Measurements from ENCODE around the gene GFER.

The GFER gene

DNA sequence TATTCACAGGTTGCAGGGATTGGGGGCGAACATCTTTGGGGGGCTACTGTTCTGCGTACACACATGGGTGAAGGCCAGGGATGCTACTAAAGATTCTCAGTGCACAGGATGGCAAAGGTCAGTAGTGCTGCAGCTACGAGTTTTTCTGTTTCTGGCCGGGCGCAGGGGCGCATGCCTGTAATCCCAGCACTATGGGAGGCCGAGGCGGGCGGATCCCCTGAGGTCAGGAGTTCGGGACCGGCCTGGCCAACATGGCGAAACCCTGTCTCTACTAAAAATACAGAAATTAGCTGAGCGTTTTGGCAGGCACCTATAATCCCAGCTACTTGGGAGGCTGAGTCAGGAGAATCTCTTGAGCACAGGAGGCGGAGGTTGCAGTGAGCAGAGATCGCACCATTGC, 29.5 kb downstream of the GFER start:
- DNase-seq (ENCODE audit: insufficient read length, low spot score) (no peak), FAIRE-seq (no peak)
- TF ChIP-seq POLR2AphosphoS5 (IDR thresholded peaks at IDR 0.05; ENCODE audit: low read depth, low read length), result no peak
- no peak for TF ChIP-seq POU2F2 (IDR thresholded peaks at IDR 0.05; ENCODE audit: low read depth, low read length)
- TF ChIP-seq SPI1 (IDR thresholded peaks at IDR 0.05; ENCODE audit: low read depth, low read length), result no peak
- TF ChIP-seq PAX5 (IDR thresholded peaks at IDR 0.05; ENCODE audit: insufficient read depth, low read length, severe bottlenecking), result no peak
- TF ChIP-seq TAF1 (IDR thresholded peaks at IDR 0.05; ENCODE audit: low read depth, low read length), result no peak
- TF ChIP-seq POLR2A (IDR thresholded peaks at IDR 0.05; ENCODE audit: low read depth, low read length), result no peak

DNA sequence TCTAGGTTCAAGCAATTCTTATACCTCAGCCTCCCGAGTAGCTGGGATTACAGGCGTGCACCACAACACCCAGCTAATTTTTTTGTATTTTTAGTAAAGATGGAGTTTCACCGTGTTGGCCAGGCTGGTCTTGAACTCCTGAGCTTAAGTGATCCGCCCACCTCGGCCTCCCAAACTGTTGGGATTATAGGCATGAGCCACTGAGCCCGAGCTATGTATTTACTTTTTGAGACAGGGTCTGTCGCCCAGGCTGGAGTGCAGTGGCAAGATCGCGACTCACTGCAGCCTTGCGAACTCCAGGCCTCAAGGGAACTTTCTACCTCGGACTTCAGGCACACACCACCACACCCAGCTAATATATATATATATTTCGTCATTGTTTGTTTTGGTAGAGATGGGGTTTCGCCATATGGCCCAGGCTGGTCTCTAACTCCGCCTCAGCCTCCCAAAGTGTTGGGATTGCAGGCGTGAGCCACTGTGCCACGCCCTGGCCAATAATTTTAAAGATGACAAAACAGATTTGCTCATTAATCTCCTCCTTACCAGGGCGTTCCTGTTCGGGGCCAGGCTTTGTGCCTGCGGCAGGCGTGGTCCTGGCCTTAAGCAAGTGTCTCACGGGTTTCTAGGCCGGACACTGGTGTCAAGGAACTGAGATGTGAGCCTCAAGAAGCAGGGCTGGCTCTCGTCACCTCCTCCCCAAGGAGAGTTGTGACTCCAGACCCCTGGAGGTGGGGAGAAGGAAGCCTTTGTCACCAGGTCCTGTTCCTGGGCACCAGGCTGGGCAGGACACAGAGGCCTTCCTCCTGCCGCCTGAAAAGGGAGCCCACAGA, 31.3 kb downstream of the GFER start:
- no peak for DNase-seq (ENCODE audit: insufficient read length, low spot score)
- no peak for FAIRE-seq
- TF ChIP-seq POLR2AphosphoS5 (IDR thresholded peaks at IDR 0.05; ENCODE audit: low read depth, low read length), result no peak
- TF ChIP-seq SPI1 (IDR thresholded peaks at IDR 0.05; ENCODE audit: low read depth, low read length), result no peak
- TF ChIP-seq PAX5 (IDR thresholded peaks at IDR 0.05; ENCODE audit: insufficient read depth, low read length, severe bottlenecking), result no peak
- TF ChIP-seq POU2F2 (IDR thresholded peaks at IDR 0.05; ENCODE audit: low read depth, low read length), result no peak
- TF ChIP-seq POLR2A (IDR thresholded peaks at IDR 0.05; ENCODE audit: low read depth, low read length), result no peak
- TF ChIP-seq TAF1 (IDR thresholded peaks at IDR 0.05; ENCODE audit: low read depth, low read length), result no peak

GRCh38 chr16:2015947-2016208, 31.9 kb downstream of the GFER start:
- TF ChIP-seq POLR2AphosphoS5 (IDR thresholded peaks at IDR 0.05; ENCODE audit: low read depth, low read length), result no peak
- no peak for TF ChIP-seq PAX5 (IDR thresholded peaks at IDR 0.05; ENCODE audit: insufficient read depth, low read length, severe bottlenecking)
- TF ChIP-seq POU2F2 (IDR thresholded peaks at IDR 0.05; ENCODE audit: low read depth, low read length), result no peak
- TF ChIP-seq TAF1 (IDR thresholded peaks at IDR 0.05; ENCODE audit: low read depth, low read length), result no peak
- no peak for TF ChIP-seq POLR2A (IDR thresholded peaks at IDR 0.05; ENCODE audit: low read depth, low read length)
- no peak for TF ChIP-seq SPI1 (IDR thresholded peaks at IDR 0.05; ENCODE audit: low read depth, low read length)
- no peak for FAIRE-seq

GRCh38 chr16:2016407-2016922, 32.5 kb downstream of the GFER start:
- FAIRE-seq, result no peak
- DNase-seq (ENCODE audit: insufficient read length, low spot score), result no peak
- no peak for TF ChIP-seq TAF1 (IDR thresholded peaks at IDR 0.05; ENCODE audit: low read depth, low read length)
- no peak for TF ChIP-seq POU2F2 (IDR thresholded peaks at IDR 0.05; ENCODE audit: low read depth, low read length)
- no peak for TF ChIP-seq POLR2A (IDR thresholded peaks at IDR 0.05; ENCODE audit: low read depth, low read length)
- TF ChIP-seq PAX5 (IDR thresholded peaks at IDR 0.05; ENCODE audit: insufficient read depth, low read length, severe bottlenecking), result no peak
- TF ChIP-seq SPI1 (IDR thresholded peaks at IDR 0.05; ENCODE audit: low read depth, low read length), result no peak
- no peak for TF ChIP-seq POLR2AphosphoS5 (IDR thresholded peaks at IDR 0.05; ENCODE audit: low read depth, low read length)

More at GRCh38 chr16:2015947-2016208, 31.9 kb downstream of the GFER start:
- no peak for DNase-seq (ENCODE audit: insufficient read length, low spot score)

- no peak for FAIRE-seq
Measured at GRCh38 chr16:2019518-2019920, 35.5 kb downstream of the GFER start, which contains the start of gene NPW. TSS of gene NPW (plus strand) at chr16:2019785.

GRCh38 chr16:2019921-2020831, 36.2 kb downstream of the GFER start:
- no peak for DNase-seq (ENCODE audit: insufficient read length, low spot score)
- no peak for FAIRE-seq
- no peak for TF ChIP-seq POLR2AphosphoS5 (IDR thresholded peaks at IDR 0.05; ENCODE audit: low read depth, low read length)

More at GRCh38 chr16:2019518-2019920, 35.5 kb downstream of the GFER start, which contains the start of gene NPW:
- TF ChIP-seq SPI1 (IDR thresholded peaks at IDR 0.05; ENCODE audit: low read depth, low read length), result no peak
- no peak for TF ChIP-seq PAX5 (IDR thresholded peaks at IDR 0.05; ENCODE audit: insufficient read depth, low read length, severe bottlenecking)
- no peak for TF ChIP-seq POLR2AphosphoS5 (IDR thresholded peaks at IDR 0.05; ENCODE audit: low read depth, low read length)
- no peak for TF ChIP-seq POLR2A (IDR thresholded peaks at IDR 0.05; ENCODE audit: low read depth, low read length)
- no peak for TF ChIP-seq TAF1 (IDR thresholded peaks at IDR 0.05; ENCODE audit: low read depth, low read length)
- TF ChIP-seq POU2F2 (IDR thresholded peaks at IDR 0.05; ENCODE audit: low read depth, low read length), result no peak
- no peak for DNase-seq (ENCODE audit: insufficient read length, low spot score)

DNA sequence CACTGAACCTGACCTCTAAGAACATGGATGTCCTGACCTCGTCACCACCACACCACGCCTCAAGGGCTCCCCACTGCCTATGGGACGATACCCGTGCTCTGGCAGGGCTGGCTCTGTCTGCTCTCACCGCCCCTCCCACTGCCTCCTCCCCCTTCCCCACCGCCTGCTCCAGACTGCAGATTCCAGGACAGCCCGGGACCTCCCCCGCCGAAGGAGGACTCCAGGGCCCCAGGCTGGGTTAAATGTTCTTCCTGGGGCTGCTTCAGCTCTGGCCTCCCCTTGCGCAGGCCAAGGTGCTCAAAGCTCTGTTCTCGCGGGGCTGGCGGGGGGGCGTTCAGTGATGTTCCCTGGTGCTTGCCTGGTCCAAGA, 38.7 kb downstream of the GFER start:
- FAIRE-seq (no peak), DNase-seq (ENCODE audit: insufficient read length, low spot score) (no peak)
- TF ChIP-seq POLR2AphosphoS5 (IDR thresholded peaks at IDR 0.05; ENCODE audit: low read depth, low read length), result no peak
- no peak for TF ChIP-seq POU2F2 (IDR thresholded peaks at IDR 0.05; ENCODE audit: low read depth, low read length)
- TF ChIP-seq TAF1 (IDR thresholded peaks at IDR 0.05; ENCODE audit: low read depth, low read length), result no peak
- TF ChIP-seq POLR2A (IDR thresholded peaks at IDR 0.05; ENCODE audit: low read depth, low read length), result no peak
- no peak for TF ChIP-seq SPI1 (IDR thresholded peaks at IDR 0.05; ENCODE audit: low read depth, low read length)
- TF ChIP-seq PAX5 (IDR thresholded peaks at IDR 0.05; ENCODE audit: insufficient read depth, low read length, severe bottlenecking), result no peak

- FAIRE-seq (peak; percentile 99), DNase-seq (ENCODE audit: insufficient read length, low spot score) (peak; percentile 98)
- no peak for TF ChIP-seq POLR2AphosphoS5 (IDR thresholded peaks at IDR 0.05; ENCODE audit: low read depth, low read length)
- TF ChIP-seq PAX5 (IDR thresholded peaks at IDR 0.05; ENCODE audit: insufficient read depth, low read length, severe bottlenecking), result peak; percentile 48
- TF ChIP-seq POLR2A (IDR thresholded peaks at IDR 0.05; ENCODE audit: low read depth, low read length), result no peak
Measured at GRCh38 chr16:2023092-2024031, 39.4 kb downstream of the GFER start.
